Kidney (tissue), 14 donors: Measurements from ENCODE around the gene RBBP9. TPM values are rescaled to one million over a fixed set of nuclear protein-coding genes. Genes with fewer than 3 reads are reported as not detected.

Source experiments
- DNase-seq, 5 donors: peaks; one replicate each; pipeline ENCODE4 v3.0.0-alpha.2; 2013 to 2020
- FAIRE-seq: peaks from 2 replicates; lab custom pipeline; 2012; peaks lifted over from hg19 to GRCh38; lab: Jason Lieb, UNC
- H3K27ac ChIP-seq, 2 donors: one replicate each; pipeline ENCODE4 v1.7.0; 2013; ENCODE audit warnings: low read depth in 2 of 2, low read length in 2 of 2, inconsistent platforms in 1 of 2
- H3K27me3 ChIP-seq: one replicate; pipeline ENCODE4 v1.7.1; 2013; ENCODE audit warnings: low read length, inconsistent platforms; ENCODE audit not compliant: control insufficient read depth, insufficient read depth
- H3K36me3 ChIP-seq, 3 donors: one replicate each; pipeline versions ENCODE4 v1.7.0 to v1.7.1; 2013; ENCODE audit warnings: low read length in 3 of 3, control low read depth in 1 of 3, inconsistent platforms in 1 of 3; ENCODE audit not compliant: insufficient read depth in 3 of 3, control insufficient read depth in 2 of 3
- H3K4me1 ChIP-seq, 3 donors: one replicate each; pipeline versions ENCODE4 v1.7.0 to v1.7.1; 2013; ENCODE audit warnings: low read length in 3 of 3, inconsistent platforms in 1 of 3, low read depth in 1 of 3; ENCODE audit not compliant: control insufficient read depth in 2 of 3, insufficient read depth in 2 of 3
- H3K4me3 ChIP-seq, 3 donors: one replicate each; pipeline versions ENCODE4 v1.7.0 to v1.8.1; 2013; ENCODE audit warnings: low read length in 3 of 3, control low read depth in 1 of 3, inconsistent platforms in 1 of 3
- H3K9ac ChIP-seq, 3 donors: one replicate each; pipeline versions ENCODE4 v1.7.0 to v1.7.1; 2013; ENCODE audit warnings: low read length in 3 of 3, control low read depth in 1 of 3, inconsistent platforms in 1 of 3
- H3K9me3 ChIP-seq, 3 donors: one replicate each; pipeline versions ENCODE4 v1.7.0 to v1.7.1; 2013; ENCODE audit warnings: low read length in 3 of 3, control low read depth in 1 of 3, inconsistent platforms in 1 of 3; ENCODE audit not compliant: control insufficient read depth in 2 of 3, insufficient read depth in 1 of 3
- CTCF ChIP-seq: IDR thresholded peaks from 3 replicates; pipeline ENCODE4 v1.5.1; 2012; ENCODE audit warnings: mild to moderate bottlenecking, moderate library complexity, borderline replicate concordance; ENCODE audit not compliant: insufficient read depth; ENCODE audit errors: extremely low read depth
- intact Hi-C: fragments of 100-400 bp; cut with DNase I; formaldehyde crosslinking; loops from one replicate; pipeline ENCODE4 v1.11.1; 2022
- polyA plus RNA-seq: library from polyadenylated mRNA; stranded (reverse); fragments of 350-450 nt; fragmentation: Illumina TruSeq; extraction: RNeasy Lipid Tissue Mini Kit (QIAGEN cat#74804); gene quantifications from one replicate; pipeline ENCODE4 v1.2.3, GENCODE V29; 2014; ENCODE audit warnings: low read depth, low replicate concordance; ENCODE audit not compliant: insufficient read depth
- total RNA-seq: library from RNA; stranded (reverse); fragmentation: NEBNext Ultra II Directional; extraction: Animal tissue kit (Norgen Biotek cat#: 25700); gene quantifications from one replicate; pipeline ENCODE4 v1.2.1, GENCODE V29; 2021
- donor health status: control.
- donor health status: control.
- donor health status: control.
- donor health status: control.
- donor health status: control.
- donor health status: DM: yes; HTN: yes; CAD: no.
- donor health status: Normal renal cell carcinoma (clear cell type).

Gene RBBP9
- total and polyA plus RNA-seq, 2 donors from 2014 or later: 15.2 to 16.9 TPM

- H3K9me3 ChIP-seq: no peaks in the 10 kb centered on the region
- FAIRE-seq (no peak), DNase-seq (no peak)
- intact Hi-C loops: no loop called here
- H3K4me1 ChIP-seq: peaks cover 0 to 2% (median 0%) of the 10 kb centered on the region in 3 donors
- peaks cover 2 to 21% (median 20%) of the 10 kb centered on the region in 3 donors for H3K36me3 ChIP-seq
- TF ChIP-seq CTCF: no peak
- H3K9ac ChIP-seq: no peak overlapping the region
- no peak overlapping the region for H3K4me3 ChIP-seq
- H3K27ac ChIP-seq: no peak overlapping the region
- H3K27me3 ChIP-seq: no peaks in the 10 kb centered on the region
Observed at GRCh38 chr20:18543216-18543615, 46.2 kb upstream of the RBBP9 start.

- TF ChIP-seq CTCF: no peak
- Histone ChIP-seq H3K27me3 (no peaks in the 10 kb centered on the region), H3K9ac (no peak overlapping the region), H3K4me3 (no peak overlapping the region), H3K9me3 (no peaks in the 10 kb centered on the region), H3K36me3 (peaks cover 0 to 16% (median 15%) of the 10 kb centered on the region in 3 donors), H3K4me1 (peaks cover 0 to 2% (median 0%) of the 10 kb centered on the region in 3 donors), H3K27ac (no peak overlapping the region)
- intact Hi-C loops: no loop called here
- no peak for DNase-seq
- FAIRE-seq: no peak
Observed at GRCh38 chr20:18541741-18542140, 44.7 kb upstream of the RBBP9 start.

GRCh38 chr20:18537651-18538050, 40.6 kb upstream of the RBBP9 start:
- no peak overlapping the region for H3K4me3 ChIP-seq
- no peak overlapping the region for H3K9ac ChIP-seq
- DNase-seq: no peak
- H3K27me3 ChIP-seq: no peaks in the 10 kb centered on the region
- intact Hi-C loops: no loop called here
- no peak for FAIRE-seq
- peaks cover 0 to 2% (median 0%) of the 10 kb centered on the region in 3 donors for H3K4me1 ChIP-seq
- H3K27ac ChIP-seq: no peak overlapping the region
- H3K36me3 ChIP-seq: peaks cover 11 to 30% (median 18%) of the 10 kb centered on the region in 3 donors
- no peaks in the 10 kb centered on the region for H3K9me3 ChIP-seq
- no peak for TF ChIP-seq CTCF
